IgD-negative memory B cell (primary cell): ENCODE measurements around the gene SLC35F4. TPM values are rescaled to one million over a fixed set of nuclear protein-coding genes. Genes with fewer than 3 reads are reported as not detected.

Experiments used
- H3K27ac Mint-ChIP-seq, 3 donors: one replicate each; pipeline ENCODE4 v1.8.0; 2020 to 2022; ENCODE audit warnings: mild to moderate bottlenecking in 3 of 3, mixed read lengths in 3 of 3, moderate library complexity in 1 of 3
- H3K27me3 Mint-ChIP-seq: one replicate; pipeline ENCODE4 v1.8.0; 2021; ENCODE audit warnings: mixed read lengths
- H3K36me3 Mint-ChIP-seq: one replicate; pipeline ENCODE4 v1.8.0; 2020; ENCODE audit warnings: mild to moderate bottlenecking, mixed read lengths
- H3K4me1 Mint-ChIP-seq, 3 donors: one replicate each; pipeline ENCODE4 v1.8.0; 2020 to 2022; ENCODE audit warnings: mixed read lengths in 3 of 3, mild to moderate bottlenecking in 1 of 3
- H3K4me3 Mint-ChIP-seq, 4 donors: one replicate each; pipeline ENCODE4 v1.8.0; 2020 to 2022; ENCODE audit warnings: mild to moderate bottlenecking in 4 of 4, mixed read lengths in 4 of 4, moderate library complexity in 3 of 4
- H3K9me3 Mint-ChIP-seq, 3 donors: one replicate each; pipeline ENCODE4 v1.8.0; 2020 to 2021; ENCODE audit warnings: mixed read lengths in 3 of 3, mild to moderate bottlenecking in 1 of 3
- polyA plus RNA-seq: library from polyadenylated mRNA; unstranded; fragments of 300-500 nt; fragmentation: Illumina TruSeq; gene quantifications from one replicate; pipeline ENCODE4 v1.2.3, GENCODE V29; 2021

SLC35F4 gene
- polyA plus RNA-seq, 1 donor from 2014 or later: not detected

DNA sequence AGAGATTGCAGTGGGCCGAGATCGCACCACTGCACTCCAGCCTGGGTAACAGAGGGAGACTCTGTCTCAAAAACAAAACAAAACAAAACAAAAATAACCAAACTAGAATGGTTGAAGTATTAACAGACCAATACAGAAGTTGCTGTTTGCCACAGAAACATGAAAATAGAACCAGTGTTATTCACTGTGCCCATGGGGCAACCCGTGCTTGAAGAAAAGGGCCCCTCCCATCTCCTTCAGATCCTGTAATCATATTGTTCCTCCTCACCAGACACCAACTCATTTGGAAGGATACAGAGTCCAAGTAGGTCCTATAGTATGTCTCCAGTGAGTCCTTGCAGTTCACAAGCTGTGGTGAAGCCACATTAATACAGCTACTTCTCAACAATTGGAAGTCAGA lies 30.9 kb downstream of the SLC35F4 start:
- Mint-ChIP-seq H3K27ac (no peak overlapping the region), H3K27me3 (peaks cover 3% of the 10 kb centered on the region), H3K36me3 (no peaks in the 10 kb centered on the region), H3K4me1 (no peaks in the 10 kb centered on the region), H3K9me3 (peaks cover 2 to 8% (median 2%) of the 10 kb centered on the region in 3 donors), H3K4me3 (no peak overlapping the region)

DNA sequence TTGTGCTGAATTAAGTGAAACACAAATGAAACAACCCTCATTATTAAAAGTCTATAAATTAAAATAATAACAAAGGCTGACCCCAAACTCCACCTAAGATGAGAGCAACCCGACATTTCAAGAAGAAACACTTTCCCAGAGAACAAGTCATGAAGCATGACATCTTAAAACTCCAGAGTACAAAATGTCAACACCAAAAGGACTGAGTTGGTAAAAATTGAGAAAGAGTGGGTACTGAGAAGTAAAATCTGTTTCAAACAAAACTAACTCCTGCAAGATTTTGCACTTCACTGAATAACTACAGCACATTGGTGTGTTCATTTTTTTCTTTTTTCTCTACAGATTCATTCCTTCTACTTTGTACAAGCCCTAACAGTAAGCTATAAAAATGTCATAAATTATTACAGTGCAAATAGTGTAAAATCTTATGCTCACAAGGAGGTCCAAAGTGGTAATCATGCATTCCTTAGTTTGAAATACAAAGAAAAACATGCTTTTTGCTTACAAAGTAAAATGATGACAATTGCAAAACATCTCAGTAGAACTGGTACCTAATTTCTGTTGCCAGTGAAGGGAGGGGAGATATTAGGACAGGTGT lies 31.8 kb downstream of the SLC35F4 start:
- Mint-ChIP-seq H3K27me3 (peaks cover 3% of the 10 kb centered on the region), H3K4me3 (no peak overlapping the region), H3K27ac (no peak overlapping the region), H3K9me3 (peaks cover 2 to 5% (median 2%) of the 10 kb centered on the region in 3 donors), H3K36me3 (no peaks in the 10 kb centered on the region), H3K4me1 (no peaks in the 10 kb centered on the region)

DNA sequence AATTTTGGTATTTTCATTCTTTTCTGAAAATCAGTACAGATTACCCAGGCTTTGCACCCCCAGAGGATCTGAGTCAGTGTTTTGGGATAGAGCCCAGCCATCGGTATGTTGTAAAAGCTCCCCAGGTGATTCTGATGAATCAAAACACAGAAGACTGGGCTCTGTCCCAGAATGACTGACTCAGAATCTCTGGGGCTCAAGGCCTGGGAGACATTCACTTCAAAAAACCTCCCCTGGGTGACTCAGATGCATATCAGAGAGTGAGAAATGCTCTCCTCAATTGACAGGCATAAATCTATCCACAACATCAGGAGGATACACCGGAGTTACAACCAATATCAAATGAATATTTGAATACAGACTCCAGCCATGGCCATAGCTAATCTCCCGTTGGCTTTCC lies 32.6 kb downstream of the SLC35F4 start:
- Mint-ChIP-seq H3K27ac (no peak overlapping the region), H3K27me3 (peaks cover 3% of the 10 kb centered on the region), H3K4me3 (no peak overlapping the region), H3K4me1 (no peaks in the 10 kb centered on the region), H3K36me3 (no peaks in the 10 kb centered on the region), H3K9me3 (peaks cover 2 to 5% (median 2%) of the 10 kb centered on the region in 3 donors)

DNA sequence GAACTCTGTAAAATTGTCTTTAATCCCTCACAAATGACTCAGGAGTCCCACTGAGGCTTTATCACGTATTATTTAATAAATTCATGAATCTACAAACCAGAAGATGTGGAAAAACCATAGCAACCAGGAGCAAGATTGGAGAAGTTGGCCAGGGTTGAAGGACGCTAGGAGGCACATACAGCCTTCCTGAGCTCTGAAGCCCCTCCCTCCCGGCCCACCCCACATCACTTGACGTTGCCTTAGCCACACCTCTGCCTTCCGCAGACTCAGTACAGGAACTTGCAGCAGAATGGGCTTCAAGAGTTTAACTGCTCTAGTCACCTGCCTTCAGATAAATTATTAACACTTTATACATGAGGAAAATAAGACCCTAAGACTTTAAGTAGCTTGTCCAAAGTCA lies 33.9 kb downstream of the SLC35F4 start:
- Mint-ChIP-seq H3K27ac (no peak overlapping the region), H3K4me3 (no peak overlapping the region), H3K4me1 (no peaks in the 10 kb centered on the region), H3K36me3 (no peaks in the 10 kb centered on the region), H3K9me3 (peaks cover 0 to 2% (median 0%) of the 10 kb centered on the region in 3 donors), H3K27me3 (peaks cover 3% of the 10 kb centered on the region)

DNA sequence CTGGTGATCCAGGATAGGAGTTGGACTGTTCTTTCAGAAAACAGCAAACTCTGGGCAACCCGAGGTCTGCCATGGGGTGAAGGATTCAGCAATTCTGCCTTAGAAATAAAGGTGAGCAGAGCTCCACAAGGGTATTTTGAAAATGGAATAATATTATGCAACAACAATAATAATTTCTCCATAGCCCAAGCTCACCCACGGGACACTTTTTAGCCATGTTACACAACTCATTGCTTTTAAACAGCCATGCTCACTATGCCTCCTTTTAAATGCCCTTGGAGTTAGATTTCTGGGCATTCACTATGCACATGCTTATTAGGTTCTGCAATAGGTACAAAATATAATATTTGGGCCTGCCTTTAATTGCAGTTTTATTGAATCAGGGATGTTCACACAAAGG lies 37.2 kb downstream of the SLC35F4 start:
- Mint-ChIP-seq H3K27ac (no peak overlapping the region), H3K27me3 (peaks cover 3% of the 10 kb centered on the region), H3K9me3 (peaks cover 0 to 8% (median 5%) of the 10 kb centered on the region in 3 donors), H3K36me3 (no peaks in the 10 kb centered on the region), H3K4me3 (no peak overlapping the region), H3K4me1 (no peaks in the 10 kb centered on the region)

DNA sequence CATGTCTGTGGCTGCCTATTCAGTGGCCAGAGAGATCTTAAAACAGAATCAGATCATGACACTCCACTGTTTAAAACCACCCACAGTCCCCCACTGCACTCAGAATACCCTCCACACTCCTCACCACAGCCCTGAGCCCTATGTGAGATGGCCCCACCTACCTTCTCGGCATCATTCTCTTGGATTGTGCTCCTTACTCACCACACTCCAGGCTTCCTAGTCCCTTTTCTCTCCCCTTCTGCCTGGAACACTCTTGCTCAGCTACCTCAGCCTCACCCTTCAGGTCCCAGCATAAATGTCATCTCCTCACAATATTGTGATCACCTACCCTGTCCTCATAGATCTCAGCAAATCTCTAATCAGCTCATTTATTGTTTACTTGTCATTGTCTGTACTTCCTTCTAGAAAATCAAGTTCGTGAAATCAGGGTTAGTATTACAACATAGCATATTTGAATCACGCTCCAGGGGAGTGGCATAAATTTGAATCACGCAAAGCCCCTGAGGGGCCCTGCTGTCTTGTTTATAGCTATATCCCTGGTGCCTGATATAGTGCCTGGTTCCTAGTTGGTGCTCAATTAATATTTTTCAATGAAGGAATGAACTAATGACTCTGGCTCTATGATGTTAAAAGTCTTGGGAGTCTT lies 42.8 kb downstream of the SLC35F4 start:
- Mint-ChIP-seq H3K27ac (no peak overlapping the region), H3K36me3 (no peaks in the 10 kb centered on the region), H3K4me3 (no peak overlapping the region), H3K27me3 (peaks cover 1% of the 10 kb centered on the region), H3K9me3 (peaks cover 0 to 8% (median 5%) of the 10 kb centered on the region in 3 donors), H3K4me1 (no peaks in the 10 kb centered on the region)

DNA sequence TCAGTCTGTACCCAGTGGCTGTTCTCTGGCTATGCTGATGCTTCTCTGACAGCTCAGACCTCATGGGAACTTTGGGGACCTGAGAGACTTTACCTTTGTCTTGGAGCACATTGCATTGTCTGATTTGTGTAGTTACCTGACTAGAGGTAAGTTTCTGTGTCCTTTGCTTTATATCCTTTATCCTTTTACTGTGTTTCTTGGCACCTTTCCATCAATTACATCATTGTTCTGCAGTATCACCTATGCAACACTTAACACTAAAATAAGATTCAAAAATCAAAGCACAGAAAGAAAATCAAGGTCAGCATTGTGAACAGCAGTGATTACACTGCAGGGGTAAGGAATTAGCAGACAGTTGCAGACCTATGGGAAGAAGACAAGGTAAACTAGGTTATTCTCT lies 43.8 kb downstream of the SLC35F4 start:
- H3K9me3 Mint-ChIP-seq: peaks cover 0 to 8% (median 5%) of the 10 kb centered on the region in 3 donors
- no peaks in the 10 kb centered on the region for H3K4me1 Mint-ChIP-seq
- H3K4me3 Mint-ChIP-seq: no peak overlapping the region
- H3K27me3 Mint-ChIP-seq: peaks cover 1% of the 10 kb centered on the region
- H3K27ac Mint-ChIP-seq: no peak overlapping the region
- H3K36me3 Mint-ChIP-seq: no peaks in the 10 kb centered on the region

DNA sequence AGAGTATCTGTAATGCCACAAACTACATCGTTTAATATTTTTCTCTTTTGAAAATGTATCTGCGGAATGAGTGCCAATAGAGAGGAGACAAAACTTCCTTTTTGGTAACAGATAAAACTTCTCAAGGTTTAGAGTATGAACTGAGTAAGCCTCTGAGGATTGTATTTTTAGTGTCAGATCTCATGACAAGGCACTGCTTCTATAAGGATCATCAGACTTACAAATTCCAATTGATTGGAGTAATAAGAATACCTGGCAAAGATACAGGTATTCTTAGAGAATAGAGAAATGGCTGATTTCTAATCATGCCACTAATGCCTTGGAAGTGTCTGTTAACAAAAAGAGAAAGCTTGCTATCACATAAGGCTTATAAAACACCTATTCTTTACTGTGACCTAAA lies 45.3 kb downstream of the SLC35F4 start:
- Mint-ChIP-seq H3K4me1 (no peaks in the 10 kb centered on the region), H3K27ac (no peak overlapping the region), H3K9me3 (peaks cover 0 to 5% (median 2%) of the 10 kb centered on the region in 3 donors), H3K27me3 (peaks cover 1% of the 10 kb centered on the region), H3K4me3 (no peak overlapping the region), H3K36me3 (no peaks in the 10 kb centered on the region)

DNA sequence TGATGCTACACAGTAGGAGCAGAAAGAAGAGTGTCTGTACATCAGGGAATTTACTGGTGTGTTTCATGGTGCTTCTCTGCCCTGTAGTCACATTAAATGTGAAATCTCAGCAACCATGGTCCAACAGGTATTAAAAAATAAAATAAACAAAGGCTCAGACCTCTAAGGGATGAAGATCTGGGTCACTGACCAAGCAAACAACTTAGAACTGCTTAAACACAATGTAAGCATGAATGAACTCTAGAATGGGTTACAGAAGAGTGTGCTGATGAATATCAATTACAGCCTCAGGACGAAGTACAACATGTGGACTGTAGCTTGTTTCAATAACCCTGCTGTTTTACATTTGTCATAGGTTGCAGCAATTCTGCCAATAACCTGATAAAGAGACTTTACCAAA lies 47.4 kb downstream of the SLC35F4 start:
- Mint-ChIP-seq H3K4me3 (no peak overlapping the region), H3K27ac (no peak overlapping the region), H3K4me1 (no peaks in the 10 kb centered on the region), H3K36me3 (no peaks in the 10 kb centered on the region), H3K27me3 (peaks cover 1% of the 10 kb centered on the region), H3K9me3 (peaks cover 0 to 1% (median 0%) of the 10 kb centered on the region in 3 donors)

DNA sequence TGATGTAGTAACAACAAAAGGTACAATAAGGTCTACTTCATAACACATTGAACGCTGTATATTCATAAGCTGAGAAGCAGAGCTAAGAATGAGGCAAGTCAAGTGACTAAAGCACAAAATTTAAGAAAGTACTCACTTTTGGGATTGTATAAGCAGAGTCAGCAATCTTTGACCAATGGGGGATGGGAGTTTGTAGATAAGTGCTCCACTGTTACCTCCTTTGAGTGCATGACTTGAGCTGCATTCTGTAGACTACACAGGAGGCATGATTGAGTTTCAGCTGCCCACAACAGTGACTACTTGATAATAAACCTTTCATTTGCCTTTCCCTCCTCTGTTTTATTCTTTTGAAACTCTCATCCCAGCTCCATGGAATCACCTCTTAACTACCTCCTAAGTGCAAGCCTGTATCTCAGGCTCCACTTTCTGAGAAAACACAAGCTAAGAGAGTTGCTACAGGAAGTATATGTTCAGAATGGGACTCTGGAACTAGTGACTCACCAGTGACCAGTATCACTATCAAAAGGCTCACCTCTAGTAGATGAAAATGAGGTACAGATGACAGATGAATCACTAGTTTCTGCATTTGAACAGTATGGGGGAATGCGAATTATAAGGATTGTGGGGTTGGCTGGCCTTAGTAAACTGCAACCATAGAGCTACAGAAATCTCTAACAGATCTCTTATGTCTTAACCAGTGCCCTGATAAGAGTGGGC lies 49.2 kb downstream of the SLC35F4 start:
- no peaks in the 10 kb centered on the region for H3K27me3 Mint-ChIP-seq
- no peak overlapping the region for H3K27ac Mint-ChIP-seq
- no peak overlapping the region for H3K4me3 Mint-ChIP-seq
- no peaks in the 10 kb centered on the region for H3K36me3 Mint-ChIP-seq
- no peaks in the 10 kb centered on the region for H3K4me1 Mint-ChIP-seq
- no peaks in the 10 kb centered on the region for H3K9me3 Mint-ChIP-seq

DNA sequence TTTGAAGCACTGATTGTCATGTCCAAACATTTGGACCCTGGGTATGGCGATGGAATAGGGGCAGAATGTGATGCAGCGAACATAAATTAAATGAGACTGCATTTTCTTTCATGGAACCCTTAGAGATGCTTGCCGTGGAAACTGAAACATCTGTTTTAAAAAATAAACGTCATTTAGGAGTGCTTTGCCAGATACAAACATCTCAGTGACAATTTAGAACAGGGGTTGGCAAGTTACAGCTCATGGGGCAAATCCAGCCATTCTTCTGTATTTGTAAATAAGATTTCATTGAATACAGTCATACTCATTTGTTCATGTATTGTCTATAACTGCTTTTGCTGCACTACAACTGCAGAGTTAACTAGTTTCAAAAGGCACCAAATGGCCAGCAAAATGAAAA lies 51.2 kb downstream of the SLC35F4 start:
- Mint-ChIP-seq H3K9me3 (no peaks in the 10 kb centered on the region), H3K27me3 (no peaks in the 10 kb centered on the region), H3K4me1 (no peaks in the 10 kb centered on the region), H3K36me3 (no peaks in the 10 kb centered on the region), H3K4me3 (no peak overlapping the region), H3K27ac (no peak overlapping the region)

DNA sequence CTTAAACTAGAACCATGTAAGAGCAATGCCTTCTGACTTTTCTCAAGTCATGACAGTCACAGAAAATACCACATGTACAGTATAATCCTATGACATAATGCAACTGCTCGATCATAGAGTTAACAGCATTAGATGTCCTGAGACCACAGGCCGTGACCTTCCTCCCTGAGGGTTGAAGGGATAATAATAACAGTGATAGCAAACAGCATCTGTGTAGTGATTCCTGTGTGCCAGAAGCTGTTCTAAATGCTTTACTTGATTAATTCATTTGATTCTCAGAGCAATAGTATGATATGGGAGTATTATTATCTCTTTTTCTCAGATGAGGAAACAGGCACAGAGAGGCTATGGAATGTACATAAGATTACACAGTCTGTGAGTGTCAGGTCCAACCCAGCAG lies 53.2 kb downstream of the SLC35F4 start:
- Mint-ChIP-seq H3K4me1 (no peaks in the 10 kb centered on the region), H3K9me3 (no peaks in the 10 kb centered on the region), H3K27me3 (no peaks in the 10 kb centered on the region), H3K4me3 (no peak overlapping the region), H3K36me3 (no peaks in the 10 kb centered on the region), H3K27ac (no peak overlapping the region)

DNA sequence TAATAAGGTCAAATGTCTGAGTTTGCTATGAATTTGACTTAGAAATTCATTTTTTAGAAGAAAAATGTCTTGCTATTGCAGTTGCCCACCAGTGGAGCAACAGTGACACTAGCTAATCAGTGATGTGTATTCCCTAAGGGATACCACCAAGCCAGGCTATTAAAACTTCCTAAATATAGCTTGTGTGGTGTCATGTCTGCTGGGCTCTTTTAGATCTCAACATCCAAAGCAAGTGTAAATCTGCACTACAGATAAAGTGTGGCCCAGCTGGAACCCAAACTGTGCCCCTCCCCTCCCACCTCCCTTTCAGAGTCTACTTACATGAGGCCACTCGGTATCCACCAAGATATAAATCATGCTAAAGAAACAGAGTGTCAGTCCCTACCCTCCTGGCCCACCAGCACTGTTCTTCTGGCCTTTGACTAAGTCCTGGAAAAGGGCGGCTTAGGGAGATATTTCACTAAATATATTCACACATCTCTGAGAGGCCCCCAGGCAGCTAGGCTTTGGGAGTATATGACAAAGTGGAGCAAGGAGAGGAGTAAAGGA lies 53.8 kb downstream of the SLC35F4 start:
- no peak overlapping the region for H3K4me3 Mint-ChIP-seq
- H3K27ac Mint-ChIP-seq: no peak overlapping the region
- H3K36me3 Mint-ChIP-seq: no peaks in the 10 kb centered on the region
- no peaks in the 10 kb centered on the region for H3K4me1 Mint-ChIP-seq
- no peaks in the 10 kb centered on the region for H3K27me3 Mint-ChIP-seq
- no peaks in the 10 kb centered on the region for H3K9me3 Mint-ChIP-seq

DNA sequence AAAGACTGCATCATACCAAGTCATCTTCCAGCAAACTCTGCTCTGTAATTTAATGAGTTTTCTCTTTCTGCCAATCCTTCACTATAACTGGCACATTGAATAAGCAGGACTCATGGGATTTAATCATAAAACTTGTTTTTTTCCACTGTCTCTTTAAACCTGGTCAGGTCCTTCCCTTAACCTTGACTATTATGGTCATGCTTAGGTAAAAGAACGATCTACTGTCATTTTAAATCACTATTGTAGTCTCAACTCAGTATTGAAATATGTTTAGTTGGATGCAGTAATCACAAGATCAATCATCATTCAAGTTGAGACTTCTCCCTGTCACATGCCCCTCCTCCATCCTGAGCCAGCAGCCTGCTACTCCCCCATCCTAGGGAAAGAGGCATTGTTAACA lies 56.1 kb downstream of the SLC35F4 start:
- Mint-ChIP-seq H3K4me3 (peak overlapping the region in 1 of 4 donors; percentile 13), H3K27me3 (no peaks in the 10 kb centered on the region), H3K4me1 (no peaks in the 10 kb centered on the region), H3K27ac (no peak overlapping the region), H3K36me3 (no peaks in the 10 kb centered on the region), H3K9me3 (no peaks in the 10 kb centered on the region)

DNA sequence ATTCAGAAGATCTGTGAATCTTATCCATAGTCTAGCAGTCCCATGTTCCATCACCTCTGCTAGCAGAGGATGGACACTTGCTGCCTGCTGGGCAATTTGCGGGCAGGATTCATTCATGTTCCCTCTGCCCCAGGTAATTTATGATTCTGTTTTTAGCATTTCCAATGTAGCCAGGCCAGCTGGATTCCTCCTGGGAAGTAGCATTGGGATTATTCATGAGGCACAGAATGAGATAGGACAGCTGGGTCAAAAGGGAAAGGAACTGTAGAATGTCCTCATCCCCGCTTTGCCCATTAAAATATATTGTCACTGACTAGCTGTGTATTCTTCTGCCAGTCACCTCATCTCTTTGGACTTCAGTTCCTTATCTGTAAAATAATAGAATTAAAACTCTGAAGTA lies 68.7 kb downstream of the SLC35F4 start:
- H3K27me3 Mint-ChIP-seq: no peaks in the 10 kb centered on the region
- H3K27ac Mint-ChIP-seq: no peak overlapping the region
- no peak overlapping the region for H3K4me3 Mint-ChIP-seq
- H3K9me3 Mint-ChIP-seq: peaks cover 0 to 5% (median 2%) of the 10 kb centered on the region in 3 donors
- no peaks in the 10 kb centered on the region for H3K36me3 Mint-ChIP-seq
- peaks cover 0 to under 1% (median 0%) of the 10 kb centered on the region in 3 donors for H3K4me1 Mint-ChIP-seq
